ENCODE results near the gene CEP72. TPM values are rescaled to one million over a fixed set of nuclear protein-coding genes. Genes with fewer than 3 reads are reported as not detected.
"Not testable (repeated sequence)": the region's sequence is repeated elsewhere in the genome, so short reads cannot be mapped to it uniquely, and the experiment has no call there.

CEP72 gene
- total and polyA plus RNA-seq, 5 donors from 2014 or later = 3.2 to 12.3 (median 3.8) TPM

GRCh38 chr5:675871-676698 is 63.9 kb downstream of the CEP72 start:
- Mint-ChIP-seq H3K27me3 (peaks cover 6% of the 10 kb centered on the region), H3K4me3 (no peak overlapping the region), H3K36me3 (no peaks in the 10 kb centered on the region), H3K27ac (no peak overlapping the region), H3K9me3 (no peaks in the 10 kb centered on the region), H3K4me1 (peaks cover 0 to 16% (median 8%) of the 10 kb centered on the region in 4 donors)
- Histone ChIP-seq H3K27ac (ENCODE audit: insufficient read depth, low read length, poor library complexity, severe bottlenecking) (no peak overlapping the region), H3K9me3 (ENCODE audit: control insufficient read depth in 2 of 2, low read length in 2 of 2) (no peaks in the 10 kb centered on the region), H3K27me3 (ENCODE audit: control insufficient read depth, insufficient read depth, low read length) (no peaks in the 10 kb centered on the region), H3K4me1 (ENCODE audit: control insufficient read depth, insufficient read depth, low read length, poor library complexity, severe bottlenecking) (peaks cover 31% of the 10 kb centered on the region), H3K4me3 (ENCODE audit: low read depth, low read length) (no peak overlapping the region), H3K36me3 (ENCODE audit: control insufficient read depth, insufficient read depth, low read length) (no peaks in the 10 kb centered on the region)
- no peak for DNase-seq
- ATAC-seq (ENCODE audit: low read depth in 2 of 2) = no peak

DNA sequence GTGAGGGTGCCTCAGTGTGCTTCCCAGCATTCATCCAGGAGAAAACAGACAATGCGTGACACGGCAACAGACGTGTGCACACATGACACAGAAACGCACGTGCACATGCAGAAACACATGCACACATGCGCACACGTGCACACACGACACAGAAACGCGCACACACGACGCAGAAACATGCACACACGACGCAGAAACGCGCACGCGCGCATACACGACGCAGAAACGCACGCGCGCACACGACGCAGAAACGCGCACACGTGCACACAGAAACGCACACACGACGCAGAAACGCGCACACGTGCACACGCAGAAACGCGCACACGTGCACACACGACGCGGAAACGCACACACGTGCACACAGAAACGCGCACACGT is 64.5 kb downstream of the CEP72 start:
- Mint-ChIP-seq H3K27ac (no peak overlapping the region), H3K27me3 (peaks cover 6% of the 10 kb centered on the region)
- ATAC-seq (ENCODE audit: low read depth in 2 of 2) = no peak

GRCh38 chr5:677131-678101 is 65.3 kb downstream of the CEP72 start:
- Histone ChIP-seq H3K27me3 (ENCODE audit: control insufficient read depth, insufficient read depth, low read length) (no peaks in the 10 kb centered on the region), H3K36me3 (ENCODE audit: control insufficient read depth, insufficient read depth, low read length) (no peaks in the 10 kb centered on the region), H3K9me3 (ENCODE audit: control insufficient read depth in 2 of 2, low read length in 2 of 2) (no peaks in the 10 kb centered on the region), H3K4me1 (ENCODE audit: control insufficient read depth, insufficient read depth, low read length, poor library complexity, severe bottlenecking) (peaks cover 19% of the 10 kb centered on the region), H3K4me3 (ENCODE audit: low read depth, low read length) (no peak overlapping the region), H3K27ac (ENCODE audit: insufficient read depth, low read length, poor library complexity, severe bottlenecking) (no peak overlapping the region)
- Mint-ChIP-seq H3K27ac (no peak overlapping the region), H3K27me3 (peaks cover 6% of the 10 kb centered on the region), H3K4me1 (peaks cover 0 to 12% (median 7%) of the 10 kb centered on the region in 4 donors), H3K9me3 (no peaks in the 10 kb centered on the region), H3K4me3 (no peak overlapping the region), H3K36me3 (no peaks in the 10 kb centered on the region)
- DNase-seq (no peak), ATAC-seq (ENCODE audit: low read depth in 2 of 2) (no peak)

More for the DNA sequence above, 64.5 kb downstream of the CEP72 start:
- Histone ChIP-seq H3K9me3 (ENCODE audit: control insufficient read depth in 2 of 2, low read length in 2 of 2) (no peaks in the 10 kb centered on the region), H3K4me1 (ENCODE audit: control insufficient read depth, insufficient read depth, low read length, poor library complexity, severe bottlenecking) (peaks cover 26% of the 10 kb centered on the region), H3K27ac (ENCODE audit: insufficient read depth, low read length, poor library complexity, severe bottlenecking) (no peak overlapping the region), H3K4me3 (ENCODE audit: low read depth, low read length) (no peak overlapping the region), H3K27me3 (ENCODE audit: control insufficient read depth, insufficient read depth, low read length) (no peaks in the 10 kb centered on the region), H3K36me3 (ENCODE audit: control insufficient read depth, insufficient read depth, low read length) (no peaks in the 10 kb centered on the region)
- H3K36me3 Mint-ChIP-seq = no peaks in the 10 kb centered on the region
- peaks cover 0 to 16% (median 8%) of the 10 kb centered on the region in 4 donors for H3K4me1 Mint-ChIP-seq
- no peaks in the 10 kb centered on the region for H3K9me3 Mint-ChIP-seq
- H3K4me3 Mint-ChIP-seq = no peak overlapping the region
- no peak for DNase-seq

- not testable (repeated sequence) for H3K4me1 Mint-ChIP-seq; DNase-seq; H3K36me3 ChIP-seq (ENCODE audit: control insufficient read depth, insufficient read depth, low read length); H3K27ac ChIP-seq (ENCODE audit: insufficient read depth, low read length, poor library complexity, severe bottlenecking); ATAC-seq (ENCODE audit: low read depth in 2 of 2); H3K4me1 ChIP-seq (ENCODE audit: control insufficient read depth, insufficient read depth, low read length, poor library complexity, severe bottlenecking); H3K9me3 Mint-ChIP-seq; H3K27me3 ChIP-seq (ENCODE audit: control insufficient read depth, insufficient read depth, low read length); H3K4me3 Mint-ChIP-seq; H3K4me3 ChIP-seq (ENCODE audit: low read depth, low read length); H3K36me3 Mint-ChIP-seq; H3K27ac Mint-ChIP-seq; H3K9me3 ChIP-seq (ENCODE audit: control insufficient read depth in 2 of 2, low read length in 2 of 2); H3K27me3 Mint-ChIP-seq
These were observed 66.4 kb downstream of the CEP72 start for GRCh38 chr5:678521-678920.

GRCh38 chr5:679166-679895 is 67.2 kb downstream of the CEP72 start:
- H3K4me1 Mint-ChIP-seq; H3K36me3 Mint-ChIP-seq; H3K9me3 ChIP-seq (ENCODE audit: control insufficient read depth in 2 of 2, low read length in 2 of 2); H3K27ac Mint-ChIP-seq; DNase-seq; H3K4me3 Mint-ChIP-seq; H3K4me1 ChIP-seq (ENCODE audit: control insufficient read depth, insufficient read depth, low read length, poor library complexity, severe bottlenecking); H3K27me3 ChIP-seq (ENCODE audit: control insufficient read depth, insufficient read depth, low read length); H3K27me3 Mint-ChIP-seq; H3K4me3 ChIP-seq (ENCODE audit: low read depth, low read length); H3K27ac ChIP-seq (ENCODE audit: insufficient read depth, low read length, poor library complexity, severe bottlenecking); ATAC-seq (ENCODE audit: low read depth in 2 of 2); H3K36me3 ChIP-seq (ENCODE audit: control insufficient read depth, insufficient read depth, low read length); H3K9me3 Mint-ChIP-seq: not testable (repeated sequence)

DNA sequence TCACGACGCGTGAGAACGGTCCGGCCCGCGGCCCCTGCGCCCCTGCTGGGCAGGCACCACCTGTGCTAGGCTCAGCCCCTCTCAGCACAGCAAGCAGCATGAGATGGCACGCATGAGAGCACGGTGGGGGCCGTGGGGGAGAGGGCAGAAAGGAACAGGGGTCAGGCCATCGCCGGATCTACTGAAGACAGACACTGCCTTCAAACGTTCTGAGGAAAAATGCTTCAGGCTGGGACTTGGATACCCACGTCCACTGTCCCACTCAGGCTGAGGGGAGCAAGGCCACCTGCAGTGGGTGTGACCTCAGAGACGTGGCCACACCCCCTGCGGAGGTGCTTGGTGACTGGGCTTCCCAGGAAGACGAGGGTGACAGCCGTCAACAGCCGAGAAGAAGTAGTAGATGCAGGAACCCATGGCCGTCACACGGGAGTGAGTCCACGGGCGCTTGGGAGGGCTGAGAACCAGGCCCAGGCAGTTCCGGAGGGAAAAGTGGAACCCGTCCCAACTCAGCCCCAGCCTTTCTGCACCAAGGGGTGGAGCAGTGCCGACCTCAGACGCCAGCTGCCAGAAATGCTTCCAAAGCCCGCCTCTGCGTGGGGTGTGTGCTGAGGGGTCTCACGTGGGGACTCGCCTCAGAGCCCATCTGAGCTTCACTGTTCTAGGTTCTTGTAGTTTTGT is 68.1 kb downstream of the CEP72 start:
- ATAC-seq (ENCODE audit: low read depth in 2 of 2); H3K4me3 ChIP-seq (ENCODE audit: low read depth, low read length); H3K9me3 ChIP-seq (ENCODE audit: control insufficient read depth in 2 of 2, low read length in 2 of 2); H3K36me3 Mint-ChIP-seq; H3K27ac Mint-ChIP-seq; H3K4me3 Mint-ChIP-seq; H3K27ac ChIP-seq (ENCODE audit: insufficient read depth, low read length, poor library complexity, severe bottlenecking); DNase-seq; H3K27me3 Mint-ChIP-seq; H3K9me3 Mint-ChIP-seq; H3K4me1 ChIP-seq (ENCODE audit: control insufficient read depth, insufficient read depth, low read length, poor library complexity, severe bottlenecking); H3K4me1 Mint-ChIP-seq; H3K36me3 ChIP-seq (ENCODE audit: control insufficient read depth, insufficient read depth, low read length); H3K27me3 ChIP-seq (ENCODE audit: control insufficient read depth, insufficient read depth, low read length): not testable (repeated sequence)

DNA sequence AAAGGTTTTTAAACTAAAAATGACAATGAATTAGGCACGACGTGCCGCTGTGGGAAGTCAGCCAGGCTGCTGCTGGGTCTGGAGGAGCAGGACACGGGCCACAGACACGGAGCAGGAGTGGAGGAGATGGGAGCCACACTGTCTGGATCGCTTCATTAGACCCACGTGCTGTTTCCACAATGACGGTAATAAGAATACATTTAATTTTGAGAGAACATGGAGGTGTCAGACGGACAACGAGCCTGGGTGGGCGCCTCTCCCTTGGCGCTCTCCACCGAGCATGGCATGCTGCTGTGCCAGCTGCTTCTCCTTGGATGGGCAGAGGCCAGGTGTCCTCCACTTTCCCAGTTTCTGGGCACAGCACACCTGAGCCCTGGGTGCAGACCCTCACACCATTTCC is 68.7 kb downstream of the CEP72 start:
- not testable (repeated sequence) for H3K27me3 Mint-ChIP-seq; H3K36me3 ChIP-seq (ENCODE audit: control insufficient read depth, insufficient read depth, low read length); H3K27ac ChIP-seq (ENCODE audit: insufficient read depth, low read length, poor library complexity, severe bottlenecking); H3K4me3 ChIP-seq (ENCODE audit: low read depth, low read length); H3K36me3 Mint-ChIP-seq; H3K27me3 ChIP-seq (ENCODE audit: control insufficient read depth, insufficient read depth, low read length); DNase-seq; H3K4me3 Mint-ChIP-seq; ATAC-seq (ENCODE audit: low read depth in 2 of 2); H3K9me3 Mint-ChIP-seq; H3K9me3 ChIP-seq (ENCODE audit: control insufficient read depth in 2 of 2, low read length in 2 of 2); H3K4me1 ChIP-seq (ENCODE audit: control insufficient read depth, insufficient read depth, low read length, poor library complexity, severe bottlenecking); H3K27ac Mint-ChIP-seq; H3K4me1 Mint-ChIP-seq

Measured in CD4-positive, CD25-positive, alpha-beta regulatory T cell (primary cell).